OCI-LY1 (cell line): ENCODE data around the gene PDF.

Experiments used
- EZH2 ChIP-seq: fragments of 200-600 bp; sonication (generic), shearing (Covaris generic); IDR thresholded peaks from 2 replicates; pipeline ENCODE4 v1.8.0; 2017; ENCODE audit warnings: borderline replicate concordance, mixed run types, mild to moderate bottlenecking, antibody characterized with exemption, low read length, moderate library complexity, mixed read lengths
- TF ChIP-seq, protein P1 (sequence below): fragments of 200-600 bp; sonication (generic), shearing (Covaris generic); IDR thresholded peaks from 2 replicates; pipeline ENCODE4 v1.5.1; 2017; ENCODE audit warnings: mild to moderate bottlenecking, antibody characterized with exemption, low read length, moderate library complexity, mixed read lengths

DNA sequence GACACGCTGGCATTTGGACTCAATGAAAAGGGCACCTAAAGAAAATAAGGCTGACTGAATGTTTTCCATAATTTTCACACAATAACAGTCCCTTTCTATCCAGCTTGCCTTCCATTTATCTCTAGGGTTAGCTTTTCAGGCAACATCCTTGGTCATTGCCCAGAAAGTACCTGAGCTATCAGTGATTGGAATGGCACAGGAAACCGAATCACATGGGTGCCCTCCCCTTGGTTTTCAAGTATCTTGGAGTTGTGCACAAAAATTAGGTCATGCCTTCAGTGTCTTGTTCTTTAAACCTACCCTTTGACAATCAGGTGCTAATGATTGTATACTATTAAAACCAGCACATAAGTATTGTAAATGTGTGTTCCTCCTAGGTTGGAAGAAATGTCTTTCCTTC, 22.5 kb downstream of the PDF start:
- TF ChIP-seq, protein P1, sequence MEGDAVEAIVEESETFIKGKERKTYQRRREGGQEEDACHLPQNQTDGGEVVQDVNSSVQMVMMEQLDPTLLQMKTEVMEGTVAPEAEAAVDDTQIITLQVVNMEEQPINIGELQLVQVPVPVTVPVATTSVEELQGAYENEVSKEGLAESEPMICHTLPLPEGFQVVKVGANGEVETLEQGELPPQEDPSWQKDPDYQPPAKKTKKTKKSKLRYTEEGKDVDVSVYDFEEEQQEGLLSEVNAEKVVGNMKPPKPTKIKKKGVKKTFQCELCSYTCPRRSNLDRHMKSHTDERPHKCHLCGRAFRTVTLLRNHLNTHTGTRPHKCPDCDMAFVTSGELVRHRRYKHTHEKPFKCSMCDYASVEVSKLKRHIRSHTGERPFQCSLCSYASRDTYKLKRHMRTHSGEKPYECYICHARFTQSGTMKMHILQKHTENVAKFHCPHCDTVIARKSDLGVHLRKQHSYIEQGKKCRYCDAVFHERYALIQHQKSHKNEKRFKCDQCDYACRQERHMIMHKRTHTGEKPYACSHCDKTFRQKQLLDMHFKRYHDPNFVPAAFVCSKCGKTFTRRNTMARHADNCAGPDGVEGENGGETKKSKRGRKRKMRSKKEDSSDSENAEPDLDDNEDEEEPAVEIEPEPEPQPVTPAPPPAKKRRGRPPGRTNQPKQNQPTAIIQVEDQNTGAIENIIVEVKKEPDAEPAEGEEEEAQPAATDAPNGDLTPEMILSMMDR: no peak
- TF ChIP-seq EZH2: no peak
